SU-DHL-6 (cell line): ENCODE measurements around the gene RRBP1.

Source experiments
- H2AFZ ChIP-seq: fragments of 200-600 bp; sonication (generic); 2 replicates; pipeline ENCODE4 v1.6.1; 2014; ENCODE audit warnings: low read depth, mild to moderate bottlenecking, moderate library complexity, mixed read lengths, antibody characterized with exemption, low read length; ENCODE audit not compliant: severe bottlenecking
- H3F3A ChIP-seq: fragments of 200-600 bp; shearing (Covaris generic); 2 replicates; pipeline ENCODE4 v1.6.0; 2016; ENCODE audit warnings: antibody characterized with exemption, mild to moderate bottlenecking; ENCODE audit not compliant: insufficient read depth
- H3K27ac ChIP-seq: fragments of 200-600 bp; sonication (generic); 2 replicates; pipeline ENCODE4 v1.5.1; 2016; ENCODE audit warnings: low read depth, mild to moderate bottlenecking, low read length, moderate library complexity, mixed read lengths
- H3K27me3 ChIP-seq: fragments of 200-600 bp; sonication (generic), shearing (Covaris generic); 2 replicates; pipeline ENCODE4 v1.6.0; 2014; ENCODE audit warnings: mild to moderate bottlenecking, low read length
- H3K36me3 ChIP-seq: fragments of 200-600 bp; sonication (generic); 2 replicates; pipeline ENCODE4 v1.6.1; 2014; ENCODE audit warnings: mild to moderate bottlenecking, low read length, mixed read lengths
- H3K4me2 ChIP-seq: fragments of 300-600, 200-600 bp; shearing (Covaris generic), sonication (generic); 2 replicates; pipeline ENCODE4 v1.6.0; 2014; ENCODE audit warnings: low read length, low read depth, mild to moderate bottlenecking; ENCODE audit not compliant: poor library complexity, severe bottlenecking
- H3K4me3 ChIP-seq: fragments of 200-600 bp; sonication (generic); 2 replicates; pipeline ENCODE4 v1.5.1; 2014; ENCODE audit warnings: antibody characterized with exemption, low read length, mild to moderate bottlenecking, mixed read lengths; ENCODE audit not compliant: insufficient read depth, poor library complexity, severe bottlenecking
- H3K79me2 ChIP-seq: fragments of 200-600 bp; sonication (generic); 2 replicates; pipeline ENCODE4 v1.6.1; 2014; ENCODE audit warnings: mild to moderate bottlenecking, low read length, moderate library complexity; ENCODE audit not compliant: insufficient read depth
- H3K9ac ChIP-seq: fragments of 200-600 bp; sonication (generic); 2 replicates; pipeline ENCODE4 v1.7.0; 2014; ENCODE audit warnings: mild to moderate bottlenecking, low read length
- H3K9me2 ChIP-seq: fragments of 200-600 bp; sonication (generic); replicated peaks from 2 replicates; pipeline ENCODE4 v1.6.1; 2014; ENCODE audit warnings: low read length; ENCODE audit not compliant: insufficient read depth
- H3K9me3 ChIP-seq: fragments of 200-600 bp; sonication (generic); 2 replicates; pipeline ENCODE4 v1.6.1; 2014; ENCODE audit warnings: low read length, mixed read lengths; ENCODE audit not compliant: insufficient read depth
- H4K20me1 ChIP-seq: fragments of 200-600 bp; sonication (generic); 2 replicates; pipeline ENCODE4 v1.6.1; 2014; ENCODE audit warnings: low read depth, mild to moderate bottlenecking, antibody characterized with exemption, low read length, moderate library complexity, mixed read lengths
- CTCF ChIP-seq: fragments of 200-600 bp; sonication (generic); IDR thresholded peaks from one replicate; pipeline ENCODE4 v1.5.1; 2017; ENCODE audit warnings: antibody characterized with exemption, mild to moderate bottlenecking, low read length, moderate library complexity; ENCODE audit not compliant: insufficient read depth, poor library complexity, severe bottlenecking
- EZH2phosphoT487 ChIP-seq: fragments of 200-600 bp; sonication (generic), shearing (Covaris generic); conservative IDR thresholded peaks from 2 replicates; pipeline ENCODE4 v1.6.1; 2018; ENCODE audit warnings: mild to moderate bottlenecking, antibody characterized with exemption, low read length, moderate library complexity, mixed read lengths

Gene RRBP1

GRCh38 chr20:17720755-17721154, 38.7 kb upstream of the RRBP1 start:
- TF ChIP-seq CTCF: no peak
- no peaks in the 10 kb centered on the region for H3K36me3 ChIP-seq
- no peak overlapping the region for H2AFZ ChIP-seq
- H3K4me3 ChIP-seq: no peak overlapping the region
- H4K20me1 ChIP-seq: no peaks in the 10 kb centered on the region
- H3K27ac ChIP-seq: no peak overlapping the region
- no peak overlapping the region for H3K9ac ChIP-seq
- H3K9me3 ChIP-seq: no peaks in the 10 kb centered on the region
- no peaks in the 10 kb centered on the region for H3F3A ChIP-seq
- H3K9me2 ChIP-seq: no peaks in the 10 kb centered on the region
- no peaks in the 10 kb centered on the region for H3K27me3 ChIP-seq
- H3K4me2 ChIP-seq: no peak overlapping the region
- no peaks in the 10 kb centered on the region for H3K79me2 ChIP-seq

GRCh38 chr20:17716331-17716730, 34.3 kb upstream of the RRBP1 start:
- Histone ChIP-seq H3K4me3 (no peak overlapping the region), H3K9ac (no peak overlapping the region), H4K20me1 (no peaks in the 10 kb centered on the region), H3K36me3 (no peaks in the 10 kb centered on the region), H3K79me2 (no peaks in the 10 kb centered on the region), H3K9me2 (no peaks in the 10 kb centered on the region), H2AFZ (no peak overlapping the region), H3K27me3 (no peaks in the 10 kb centered on the region), H3K9me3 (no peaks in the 10 kb centered on the region), H3F3A (no peaks in the 10 kb centered on the region), H3K4me2 (no peak overlapping the region), H3K27ac (no peak overlapping the region)
- TF ChIP-seq EZH2phosphoT487 (no peak), CTCF (no peak)

GRCh38 chr20:17715075-17715474, 33.0 kb upstream of the RRBP1 start:
- no peak overlapping the region for H2AFZ ChIP-seq
- no peak overlapping the region for H3K4me2 ChIP-seq
- H3K4me3 ChIP-seq: no peak overlapping the region
- H3K79me2 ChIP-seq: no peaks in the 10 kb centered on the region
- TF ChIP-seq CTCF: no peak
- TF ChIP-seq EZH2phosphoT487: no peak
- H3K27ac ChIP-seq: no peak overlapping the region
- no peak overlapping the region for H3K9ac ChIP-seq
- no peaks in the 10 kb centered on the region for H3K36me3 ChIP-seq
- no peaks in the 10 kb centered on the region for H4K20me1 ChIP-seq
- no peaks in the 10 kb centered on the region for H3K27me3 ChIP-seq
- H3K9me2 ChIP-seq: no peaks in the 10 kb centered on the region
- H3K9me3 ChIP-seq: no peaks in the 10 kb centered on the region
- H3F3A ChIP-seq: no peaks in the 10 kb centered on the region

DNA sequence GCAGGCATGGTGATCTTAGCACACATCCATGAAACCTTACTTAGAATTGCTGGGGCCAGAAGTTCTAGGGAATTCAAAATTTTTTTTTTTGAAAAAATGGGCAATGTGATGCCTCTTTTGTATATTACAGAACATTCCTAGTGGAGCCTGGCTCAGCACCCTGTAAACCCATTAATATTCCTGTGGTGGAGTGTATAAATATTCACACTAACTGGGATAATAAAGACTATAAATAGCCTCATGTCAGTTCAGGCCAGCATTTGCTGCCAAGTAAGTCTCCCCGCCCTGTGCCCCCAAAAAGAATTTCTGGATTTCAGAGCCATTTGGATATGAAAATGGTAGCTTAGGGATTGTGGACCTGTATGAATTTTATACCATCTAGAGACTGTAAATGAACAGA, 32.6 kb upstream of the RRBP1 start:
- Histone ChIP-seq H3K4me3 (no peak overlapping the region), H3K27ac (no peak overlapping the region), H3F3A (no peaks in the 10 kb centered on the region), H3K4me2 (no peak overlapping the region), H4K20me1 (no peaks in the 10 kb centered on the region), H3K9me3 (no peaks in the 10 kb centered on the region), H3K9me2 (no peaks in the 10 kb centered on the region), H3K27me3 (no peaks in the 10 kb centered on the region), H3K9ac (no peak overlapping the region), H3K36me3 (no peaks in the 10 kb centered on the region), H2AFZ (no peak overlapping the region), H3K79me2 (no peaks in the 10 kb centered on the region)
- TF ChIP-seq CTCF (no peak), EZH2phosphoT487 (no peak)
